Activated T-helper 1 cell treated with anti-CD3 and anti-CD28 coated beads, Interleukin-12 subunit alpha, Interleukin-12 subunit beta, Interleukin-2, Interleukin-4 antibody, amounts not matched to agents 30 ng/mL and 10 ng/mL and 1 ng/mL, durations not matched to agents 14 hours and 24 hours and 36 hours (primary cell): ENCODE results near the gene SHROOM3. TPM values are rescaled to one million over a fixed set of nuclear protein-coding genes. Genes with fewer than 3 reads are reported as not detected.

Source experiments
- DNase-seq: peaks from one replicate; pipeline ENCODE4 v3.0.0; 2021; ENCODE audit warnings: low spot score
- H3K27ac Mint-ChIP-seq: one replicate; pipeline ENCODE4 v1.8.0; 2021; ENCODE audit warnings: mild to moderate bottlenecking, mixed read lengths
- H3K27me3 Mint-ChIP-seq: one replicate; pipeline ENCODE4 v1.8.0; 2022; ENCODE audit warnings: mild to moderate bottlenecking, moderate library complexity, mixed read lengths; ENCODE audit not compliant: insufficient read depth
- H3K36me3 Mint-ChIP-seq: one replicate; pipeline ENCODE4 v1.8.0; 2021; ENCODE audit warnings: low read depth, mixed read lengths
- H3K4me1 Mint-ChIP-seq: one replicate; pipeline ENCODE4 v1.8.0; 2021; ENCODE audit warnings: low read depth, mixed read lengths
- H3K4me3 Mint-ChIP-seq: one replicate; pipeline ENCODE4 v1.8.0; 2021; ENCODE audit warnings: mild to moderate bottlenecking, moderate library complexity, mixed read lengths
- H3K9me3 Mint-ChIP-seq: one replicate; pipeline ENCODE4 v1.8.0; 2021; ENCODE audit warnings: mixed read lengths
- intact Hi-C: fragments of 100-400 bp; cut with micrococcal nuclease; formaldehyde crosslinking; loops from one replicate; pipeline ENCODE4 v1.15.1; 2024
- total RNA-seq: library from RNA; stranded (reverse); gene quantifications from 2 replicates; pipeline ENCODE4 v1.2.3, GENCODE V29; 2022

The SHROOM3 gene
- total RNA-seq, 1 donor from 2014 or later: 0.05 TPM

GRCh38 chr4:76740192-76740591, 305.2 kb downstream of the SHROOM3 start:
- no peak for DNase-seq
- Mint-ChIP-seq H3K27me3 (peaks cover 5% of the 10 kb centered on the region), H3K4me1 (peaks cover 10% of the 10 kb centered on the region), H3K9me3 (no peaks in the 10 kb centered on the region), H3K4me3 (no peak overlapping the region), H3K36me3 (no peaks in the 10 kb centered on the region), H3K27ac (no peak overlapping the region)
- intact Hi-C loops: no loop called here

GRCh38 chr4:76740866-76741662, 306.0 kb downstream of the SHROOM3 start:
- Mint-ChIP-seq H3K27me3 (peaks cover 5% of the 10 kb centered on the region), H3K27ac (no peak overlapping the region), H3K4me1 (peaks cover 10% of the 10 kb centered on the region), H3K36me3 (no peaks in the 10 kb centered on the region), H3K9me3 (no peaks in the 10 kb centered on the region), H3K4me3 (no peak overlapping the region)
- intact Hi-C loops: no loop called here
- no peak for DNase-seq

- Mint-ChIP-seq H3K27ac (no peak overlapping the region), H3K4me1 (peaks cover 10% of the 10 kb centered on the region), H3K36me3 (no peaks in the 10 kb centered on the region), H3K27me3 (peaks cover 5% of the 10 kb centered on the region), H3K4me3 (no peak overlapping the region), H3K9me3 (no peaks in the 10 kb centered on the region)
- DNase-seq: no peak
- intact Hi-C loops: no loop called here
These were observed 306.6 kb downstream of the SHROOM3 start for GRCh38 chr4:76741663-76742020.

GRCh38 chr4:76744241-76744921, 309.4 kb downstream of the SHROOM3 start:
- H3K27ac Mint-ChIP-seq: no peak overlapping the region
- intact Hi-C loops: no loop called here

GRCh38 chr4:76745240-76745639, 310.2 kb downstream of the SHROOM3 start:
- DNase-seq: no peak
- no peak overlapping the region for H3K4me3 Mint-ChIP-seq
- H3K9me3 Mint-ChIP-seq: no peaks in the 10 kb centered on the region
- H3K27me3 Mint-ChIP-seq: peaks cover 16% of the 10 kb centered on the region
- intact Hi-C loops: no loop called here
- no peaks in the 10 kb centered on the region for H3K4me1 Mint-ChIP-seq
- H3K27ac Mint-ChIP-seq: no peak overlapping the region
- H3K36me3 Mint-ChIP-seq: no peaks in the 10 kb centered on the region

More at GRCh38 chr4:76744241-76744921, 309.4 kb downstream of the SHROOM3 start:
- peaks cover 10% of the 10 kb centered on the region for H3K27me3 Mint-ChIP-seq
- H3K4me1 Mint-ChIP-seq: no peaks in the 10 kb centered on the region
- no peaks in the 10 kb centered on the region for H3K36me3 Mint-ChIP-seq
- DNase-seq: no peak
- no peaks in the 10 kb centered on the region for H3K9me3 Mint-ChIP-seq
- no peak overlapping the region for H3K4me3 Mint-ChIP-seq

GRCh38 chr4:76747563-76747962, 312.5 kb downstream of the SHROOM3 start:
- no peak overlapping the region for H3K4me3 Mint-ChIP-seq
- no peaks in the 10 kb centered on the region for H3K36me3 Mint-ChIP-seq
- H3K9me3 Mint-ChIP-seq: peaks cover 8% of the 10 kb centered on the region
- intact Hi-C loops: no loop called here
- no peak for DNase-seq
- peaks cover 16% of the 10 kb centered on the region for H3K27me3 Mint-ChIP-seq
- no peak overlapping the region for H3K27ac Mint-ChIP-seq
- H3K4me1 Mint-ChIP-seq: no peaks in the 10 kb centered on the region

- Mint-ChIP-seq H3K27ac (no peak overlapping the region), H3K4me3 (no peak overlapping the region), H3K9me3 (peaks cover 8% of the 10 kb centered on the region), H3K27me3 (peaks cover 15% of the 10 kb centered on the region), H3K4me1 (no peaks in the 10 kb centered on the region), H3K36me3 (no peaks in the 10 kb centered on the region)
- no peak for DNase-seq
- intact Hi-C loops: loop anchor here (2.0 kb wide), 1 partner anchor 238 kb away; no protein-coding TSS in a partner anchor
These were observed 313.6 kb downstream of the SHROOM3 start for GRCh38 chr4:76748649-76749048.

GRCh38 chr4:76749355-76749754, 314.3 kb downstream of the SHROOM3 start:
- H3K9me3 Mint-ChIP-seq: peaks cover 8% of the 10 kb centered on the region
- intact Hi-C loops: loop anchor here (2.0 kb wide), 1 partner anchor 239 kb away; no protein-coding TSS in a partner anchor
- H3K4me1 Mint-ChIP-seq: no peaks in the 10 kb centered on the region
- H3K36me3 Mint-ChIP-seq: no peaks in the 10 kb centered on the region
- DNase-seq: no peak
- H3K4me3 Mint-ChIP-seq: no peak overlapping the region
- H3K27me3 Mint-ChIP-seq: peaks cover 12% of the 10 kb centered on the region
- no peak overlapping the region for H3K27ac Mint-ChIP-seq

GRCh38 chr4:76750716-76751115, 315.7 kb downstream of the SHROOM3 start:
- H3K27ac Mint-ChIP-seq: no peak overlapping the region
- intact Hi-C loops: loop anchor here (10.0 kb wide), 2 partner anchors 294 to 566 kb away; no protein-coding TSS in a partner anchor
- no peaks in the 10 kb centered on the region for H3K36me3 Mint-ChIP-seq
- H3K9me3 Mint-ChIP-seq: peaks cover 8% of the 10 kb centered on the region
- H3K4me3 Mint-ChIP-seq: no peak overlapping the region
- no peaks in the 10 kb centered on the region for H3K4me1 Mint-ChIP-seq
- H3K27me3 Mint-ChIP-seq: peaks cover 12% of the 10 kb centered on the region
- no peak for DNase-seq

- H3K4me1 Mint-ChIP-seq: no peaks in the 10 kb centered on the region
- intact Hi-C loops: loop anchor here (10.0 kb wide), 2 partner anchors 293 to 567 kb away; no protein-coding TSS in a partner anchor
- H3K27ac Mint-ChIP-seq: no peak overlapping the region
- H3K4me3 Mint-ChIP-seq: no peak overlapping the region
- DNase-seq: no peak
- peaks cover 12% of the 10 kb centered on the region for H3K27me3 Mint-ChIP-seq
- H3K9me3 Mint-ChIP-seq: peaks cover 8% of the 10 kb centered on the region
- H3K36me3 Mint-ChIP-seq: no peaks in the 10 kb centered on the region
These were observed 316.7 kb downstream of the SHROOM3 start for GRCh38 chr4:76751612-76752343.

GRCh38 chr4:76752861-76753501, 318.0 kb downstream of the SHROOM3 start:
- DNase-seq: no peak
- Mint-ChIP-seq H3K27me3 (peaks cover 12% of the 10 kb centered on the region), H3K4me3 (no peak overlapping the region), H3K9me3 (peaks cover 8% of the 10 kb centered on the region), H3K36me3 (no peaks in the 10 kb centered on the region), H3K27ac (no peak overlapping the region), H3K4me1 (no peaks in the 10 kb centered on the region)
- intact Hi-C loops: loop anchor here (10.0 kb wide), 2 partner anchors 292 to 568 kb away; no protein-coding TSS in a partner anchor

- intact Hi-C loops: loop anchor here (10.0 kb wide), 2 partner anchors 291 to 569 kb away; no protein-coding TSS in a partner anchor
- H3K27ac Mint-ChIP-seq: no peak overlapping the region
These were observed 318.8 kb downstream of the SHROOM3 start for GRCh38 chr4:76753814-76754213.

More at GRCh38 chr4:76753814-76754213, 318.8 kb downstream of the SHROOM3 start:
- Mint-ChIP-seq H3K9me3 (peaks cover 8% of the 10 kb centered on the region), H3K4me1 (peaks cover 5% of the 10 kb centered on the region), H3K4me3 (no peak overlapping the region), H3K36me3 (no peaks in the 10 kb centered on the region), H3K27me3 (peaks cover 8% of the 10 kb centered on the region)
- DNase-seq: no peak
